T-helper 1 cell treated with Interleukin-12 subunit alpha and Interleukin-12 subunit beta and Interleukin-4 antibody, amounts not matched to agents 30 ng/mL and 1 ng/mL, for 36 hours (primary cell): ENCODE data around the gene ITGA8. TPM values are rescaled to one million over a fixed set of nuclear protein-coding genes. Genes with fewer than 3 reads are reported as not detected.
"Not testable (repeated sequence)": the region's sequence is repeated elsewhere in the genome, so short reads cannot be mapped to it uniquely, and the experiment has no call there.

Experiments used
- intact Hi-C: fragments of 100-400 bp; cut with micrococcal nuclease; formaldehyde crosslinking; loops from one replicate; pipeline ENCODE4 v1.15.1; 2024
- total RNA-seq: library from RNA; stranded (reverse); gene quantifications from 2 replicates; pipeline ENCODE4 v1.2.3, GENCODE V29; 2022

Gene ITGA8
- total RNA-seq, 1 donor from 2014 or later: not detected

GRCh38 chr10:15684768-15685167, 35.0 kb downstream of the ITGA8 start:
- intact Hi-C loops: no loop called here

- intact Hi-C loops: no loop called here
Observed at GRCh38 chr10:15681076-15681475, 38.6 kb downstream of the ITGA8 start.

- intact Hi-C loops: no loop called here
Observed at GRCh38 chr10:15678851-15679250, 40.9 kb downstream of the ITGA8 start.

- intact Hi-C loops: no loop called here
Observed at GRCh38 chr10:15672469-15672868, 47.3 kb downstream of the ITGA8 start.

- intact Hi-C loops: no loop called here
Observed at GRCh38 chr10:15670880-15671279, 48.8 kb downstream of the ITGA8 start.

GRCh38 chr10:15661574-15661973, 58.1 kb downstream of the ITGA8 start:
- intact Hi-C loops: no loop called here

GRCh38 chr10:15660990-15661389, 58.7 kb downstream of the ITGA8 start:
- intact Hi-C loops: no loop called here

- intact Hi-C loops: no loop called here
Observed at GRCh38 chr10:15658069-15658702, 61.5 kb downstream of the ITGA8 start.

- intact Hi-C loops: no loop called here
Observed at GRCh38 chr10:15652757-15653156, 67.0 kb downstream of the ITGA8 start.

GRCh38 chr10:15652117-15652516, 67.6 kb downstream of the ITGA8 start:
- intact Hi-C loops: no loop called here

GRCh38 chr10:15651175-15651574, 68.5 kb downstream of the ITGA8 start:
- intact Hi-C loops: no loop called here

- intact Hi-C loops: no loop called here
Observed at GRCh38 chr10:15642095-15642494, 77.6 kb downstream of the ITGA8 start.

GRCh38 chr10:15640536-15641085, 79.1 kb downstream of the ITGA8 start:
- intact Hi-C loops: no loop called here

GRCh38 chr10:15636446-15636845, 83.3 kb downstream of the ITGA8 start:
- intact Hi-C loops: no loop called here

- intact Hi-C loops: no loop called here
Observed at GRCh38 chr10:15632456-15633091, 87.1 kb downstream of the ITGA8 start.

- intact Hi-C loops: not testable (repeated sequence)
Observed at GRCh38 chr10:15631205-15631604, 88.5 kb downstream of the ITGA8 start.

- intact Hi-C loops: no loop called here
Observed at GRCh38 chr10:15630353-15630752, 89.4 kb downstream of the ITGA8 start.

GRCh38 chr10:15627617-15628196, 92.0 kb downstream of the ITGA8 start:
- intact Hi-C loops: no loop called here

- intact Hi-C loops: no loop called here
Observed at GRCh38 chr10:15626937-15627336, 92.8 kb downstream of the ITGA8 start.

GRCh38 chr10:15625261-15625660, 94.5 kb downstream of the ITGA8 start:
- intact Hi-C loops: no loop called here

- intact Hi-C loops: no loop called here
Observed at GRCh38 chr10:15624401-15625196, 95.1 kb downstream of the ITGA8 start.
